ENCODE results near the gene ABCG1. TPM values are rescaled to one million over a fixed set of nuclear protein-coding genes. Genes with fewer than 3 reads are reported as not detected.

Gene ABCG1
- total RNA-seq, 1 donor from 2014 or later, result 39.5 TPM

DNA sequence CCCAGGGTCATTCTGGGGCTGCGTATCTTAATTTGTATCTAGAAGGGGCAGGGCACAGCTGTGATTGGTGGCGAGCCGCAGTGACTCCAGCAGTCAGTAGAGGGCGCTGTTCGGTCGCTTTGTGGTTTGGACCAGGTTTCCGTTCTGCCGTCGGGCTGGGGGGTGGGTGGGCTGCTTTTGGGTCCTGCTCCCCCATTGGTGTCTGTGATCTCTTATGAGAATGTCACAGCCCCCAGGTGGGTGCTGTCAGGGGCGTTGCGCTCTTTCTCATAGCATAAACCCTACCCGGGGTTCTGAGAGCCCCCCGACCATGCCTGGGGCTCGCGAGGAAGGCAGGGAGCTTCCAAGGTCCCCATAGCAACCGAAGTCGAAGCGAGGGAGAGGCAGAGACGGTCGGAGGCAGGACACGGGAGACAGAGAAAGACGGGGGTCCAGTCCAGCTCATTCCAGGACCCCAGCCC lies 90.8 kb downstream of the ABCG1 start:
- Histone ChIP-seq H3K4me3 (no peak overlapping the region), H3K27me3 (no peaks in the 10 kb centered on the region), H3K36me3 (no peaks in the 10 kb centered on the region), H3K27ac (no peak overlapping the region), H3K4me1 (no peaks in the 10 kb centered on the region), H3K9me3 (no peaks in the 10 kb centered on the region)
- intact Hi-C loops (cut with DNase I), result no loop called here
- peak in 1 of 2 donors; percentile 70 for DNase-seq (ENCODE audit: low spot score in 2 of 2)
- TF ChIP-seq, protein P1, sequence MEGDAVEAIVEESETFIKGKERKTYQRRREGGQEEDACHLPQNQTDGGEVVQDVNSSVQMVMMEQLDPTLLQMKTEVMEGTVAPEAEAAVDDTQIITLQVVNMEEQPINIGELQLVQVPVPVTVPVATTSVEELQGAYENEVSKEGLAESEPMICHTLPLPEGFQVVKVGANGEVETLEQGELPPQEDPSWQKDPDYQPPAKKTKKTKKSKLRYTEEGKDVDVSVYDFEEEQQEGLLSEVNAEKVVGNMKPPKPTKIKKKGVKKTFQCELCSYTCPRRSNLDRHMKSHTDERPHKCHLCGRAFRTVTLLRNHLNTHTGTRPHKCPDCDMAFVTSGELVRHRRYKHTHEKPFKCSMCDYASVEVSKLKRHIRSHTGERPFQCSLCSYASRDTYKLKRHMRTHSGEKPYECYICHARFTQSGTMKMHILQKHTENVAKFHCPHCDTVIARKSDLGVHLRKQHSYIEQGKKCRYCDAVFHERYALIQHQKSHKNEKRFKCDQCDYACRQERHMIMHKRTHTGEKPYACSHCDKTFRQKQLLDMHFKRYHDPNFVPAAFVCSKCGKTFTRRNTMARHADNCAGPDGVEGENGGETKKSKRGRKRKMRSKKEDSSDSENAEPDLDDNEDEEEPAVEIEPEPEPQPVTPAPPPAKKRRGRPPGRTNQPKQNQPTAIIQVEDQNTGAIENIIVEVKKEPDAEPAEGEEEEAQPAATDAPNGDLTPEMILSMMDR (IDR thresholded peaks at IDR 0.05), result peak; percentile 29 to 49 (median 41)

DNA sequence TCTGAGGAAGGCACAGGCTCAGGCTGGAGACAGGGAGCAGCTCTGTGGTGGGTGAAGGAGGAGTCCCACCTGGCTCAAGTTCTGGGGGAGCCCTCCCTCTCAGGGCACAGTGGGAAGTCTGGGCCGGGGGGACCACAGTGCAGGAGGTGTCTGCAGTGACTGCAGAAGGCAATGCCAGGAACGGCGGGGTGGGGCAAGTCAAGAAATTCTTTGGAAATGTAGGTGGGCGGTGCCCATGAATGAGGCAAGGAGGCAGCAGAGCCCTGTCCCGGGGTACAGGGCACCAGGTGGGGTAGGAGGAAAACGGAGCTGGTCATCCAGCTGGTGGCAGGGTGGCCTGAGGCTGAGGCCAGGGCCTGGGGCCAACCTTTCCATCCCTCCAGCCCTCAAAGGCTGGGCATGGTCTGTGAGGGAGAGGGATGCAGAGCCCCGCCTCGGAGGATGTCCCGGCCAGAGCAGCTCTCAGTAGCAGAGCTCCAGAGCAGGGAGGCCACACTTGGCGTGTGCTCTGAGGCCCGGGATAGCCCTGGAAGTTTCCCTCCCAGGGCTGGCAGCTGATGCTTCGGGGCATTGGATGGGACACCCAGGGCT lies 91.6 kb downstream of the ABCG1 start:
- Histone ChIP-seq H3K4me3 (no peak overlapping the region), H3K4me1 (no peaks in the 10 kb centered on the region), H3K9me3 (no peaks in the 10 kb centered on the region), H3K36me3 (no peaks in the 10 kb centered on the region), H3K27me3 (no peaks in the 10 kb centered on the region), H3K27ac (no peak overlapping the region)
- TF ChIP-seq, protein P1 (IDR thresholded peaks at IDR 0.05), result no peak
- DNase-seq (ENCODE audit: low spot score in 2 of 2), result peak in 1 of 2 donors; percentile 52
- intact Hi-C loops (cut with DNase I), result no loop called here

DNA sequence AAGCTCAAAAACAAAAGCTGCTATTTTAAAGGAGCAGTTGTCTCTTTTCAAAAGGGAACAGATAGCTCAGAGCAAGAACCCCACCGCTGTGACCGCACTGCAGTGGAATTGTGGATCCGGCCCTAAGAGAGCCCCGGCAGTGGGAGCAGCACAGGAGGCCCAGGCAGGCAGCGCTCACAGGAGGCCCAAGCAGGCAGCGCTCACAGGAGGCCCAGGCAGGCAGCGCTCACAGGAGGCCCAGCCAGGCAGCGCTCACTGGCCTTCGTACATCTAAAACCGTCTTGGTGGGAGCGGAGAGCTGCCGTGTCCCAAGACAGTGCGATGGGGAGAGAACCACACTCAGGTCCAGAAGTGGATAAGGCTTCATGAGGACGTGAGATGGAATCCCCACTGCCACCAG lies 92.2 kb downstream of the ABCG1 start:
- Histone ChIP-seq H3K27me3 (no peaks in the 10 kb centered on the region), H3K27ac (no peak overlapping the region), H3K9me3 (no peaks in the 10 kb centered on the region), H3K4me3 (no peak overlapping the region), H3K36me3 (no peaks in the 10 kb centered on the region), H3K4me1 (no peaks in the 10 kb centered on the region)
- intact Hi-C loops (cut with DNase I), result no loop called here
- DNase-seq (ENCODE audit: low spot score in 2 of 2), result peak in 1 of 2 donors; percentile 40
- TF ChIP-seq, protein P1 (IDR thresholded peaks at IDR 0.05), result no peak

DNA sequence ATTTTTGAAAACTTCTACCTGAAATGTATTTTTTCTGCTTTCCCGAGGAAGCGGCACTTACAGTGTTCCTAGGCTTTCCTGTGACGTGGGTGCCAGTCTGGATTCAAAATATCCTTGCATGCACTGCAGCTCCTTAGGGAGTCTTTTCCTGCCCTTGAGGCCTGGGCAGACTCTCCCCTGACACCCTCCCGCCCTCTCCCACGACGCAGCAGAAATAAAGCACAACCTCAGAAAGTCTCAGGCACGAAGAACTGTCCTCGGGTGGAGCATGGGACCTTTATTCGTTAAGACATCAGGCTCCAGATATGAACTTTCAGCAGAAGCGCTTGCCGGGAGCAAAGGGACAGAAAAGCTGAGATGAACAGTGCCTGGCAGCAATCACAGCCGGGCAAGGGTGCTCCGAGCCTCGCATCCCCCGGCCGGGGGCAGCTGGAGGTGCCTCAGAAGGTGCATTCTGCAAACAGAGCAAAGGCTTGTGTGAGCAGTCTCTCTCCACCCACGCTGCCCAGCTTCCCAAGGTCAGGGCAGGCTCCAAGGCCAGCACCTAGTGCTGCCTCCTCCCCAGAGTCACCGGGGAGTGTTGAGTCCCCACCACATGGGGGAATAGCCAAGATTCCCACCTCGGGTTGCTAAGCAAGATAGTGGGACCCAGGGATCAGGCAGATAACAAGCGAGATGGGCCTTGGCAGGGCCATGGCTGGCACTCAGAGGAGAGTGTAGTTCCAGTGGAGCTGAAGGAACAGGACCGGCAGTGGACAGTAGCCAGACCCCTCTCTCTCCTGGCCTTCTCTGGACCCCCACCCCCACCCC lies 93.1 kb downstream of the ABCG1 start:
- no peaks in the 10 kb centered on the region for H3K9me3 ChIP-seq
- no peak overlapping the region for H3K4me3 ChIP-seq
- H3K36me3 ChIP-seq, result no peaks in the 10 kb centered on the region
- intact Hi-C loops (cut with DNase I), result no loop called here
- TF ChIP-seq, protein P1 (IDR thresholded peaks at IDR 0.05), result no peak
- H3K27ac ChIP-seq, result no peak overlapping the region
- H3K27me3 ChIP-seq, result no peaks in the 10 kb centered on the region
- no peak for DNase-seq (ENCODE audit: low spot score in 2 of 2)
- no peaks in the 10 kb centered on the region for H3K4me1 ChIP-seq

DNA sequence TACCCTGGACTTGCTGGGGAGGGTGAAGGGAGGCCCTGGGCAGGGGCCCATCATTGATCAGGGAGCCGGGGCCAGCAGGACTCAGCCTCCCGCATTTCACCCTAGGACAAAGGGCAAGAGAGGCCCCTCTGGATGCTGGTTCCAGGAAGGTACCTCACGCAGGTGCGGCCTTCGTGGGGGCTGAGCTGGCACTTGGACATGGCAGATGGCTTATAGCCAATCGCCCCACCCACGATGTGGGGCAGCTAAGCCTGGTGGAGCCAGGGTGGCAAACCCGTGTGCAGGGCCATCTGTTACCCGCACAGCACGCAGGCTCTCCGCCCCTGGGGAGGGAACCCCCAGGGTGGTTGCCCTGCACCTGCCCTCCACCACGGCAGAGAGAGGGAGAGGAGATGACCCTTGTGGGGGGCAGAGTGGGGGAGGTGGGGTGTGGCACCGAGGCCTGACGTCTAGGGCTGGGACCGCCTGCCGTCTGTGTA lies 93.7 kb downstream of the ABCG1 start:
- DNase-seq (ENCODE audit: low spot score in 2 of 2), result peak in 1 of 2 donors; percentile 47
- no peaks in the 10 kb centered on the region for H3K36me3 ChIP-seq
- H3K4me3 ChIP-seq, result no peak overlapping the region
- intact Hi-C loops (cut with DNase I), result no loop called here
- H3K4me1 ChIP-seq, result no peaks in the 10 kb centered on the region
- H3K9me3 ChIP-seq, result no peaks in the 10 kb centered on the region
- no peak overlapping the region for H3K27ac ChIP-seq
- TF ChIP-seq, protein P1 (IDR thresholded peaks at IDR 0.05), result no peak
- H3K27me3 ChIP-seq, result no peaks in the 10 kb centered on the region
